H9 (cell line): ENCODE data around the gene ICE1. TPM values are rescaled to one million over a fixed set of nuclear protein-coding genes. Genes with fewer than 3 reads are reported as not detected.

Source experiments
- DNase-seq: peaks from one replicate; pipeline ENCODE4 v3.0.0-alpha.2; 2017
- H2AFZ ChIP-seq: one replicate; pipeline ENCODE4 v1.6.1; 2013; ENCODE audit warnings: mild to moderate bottlenecking, low read length, control low read depth, moderate library complexity
- H2AK5ac ChIP-seq: 2 replicates; pipeline ENCODE4 v1.6.1; 2013; ENCODE audit warnings: low read length, control low read depth, mixed read lengths; ENCODE audit not compliant: insufficient read length
- H2BK120ac ChIP-seq: one replicate; pipeline ENCODE4 v1.6.1; 2013; ENCODE audit warnings: low read depth, mild to moderate bottlenecking, low read length, control low read depth, inconsistent platforms; ENCODE audit not compliant: poor library complexity, severe bottlenecking
- H2BK12ac ChIP-seq: 2 replicates; pipeline ENCODE4 v1.6.1; 2013; ENCODE audit warnings: low read length, control low read depth, mixed read lengths, low read depth; ENCODE audit not compliant: insufficient read length
- H2BK15ac ChIP-seq: 2 replicates; pipeline ENCODE4 v1.6.1; 2013; ENCODE audit warnings: low read depth, low read length, control low read depth
- H2BK20ac ChIP-seq: one replicate; pipeline ENCODE4 v1.6.1; 2013; ENCODE audit warnings: low read depth, mild to moderate bottlenecking, low read length, control low read depth, inconsistent platforms; ENCODE audit not compliant: poor library complexity, severe bottlenecking
- H2BK5ac ChIP-seq: 2 replicates; pipeline ENCODE4 v1.6.1; 2013; ENCODE audit warnings: low read length, control low read depth, mixed read lengths; ENCODE audit not compliant: insufficient read length
- H3K14ac ChIP-seq: 2 replicates; pipeline ENCODE4 v1.6.1; 2013; ENCODE audit warnings: low read length, control low read depth; ENCODE audit not compliant: insufficient read depth
- H3K18ac ChIP-seq: 2 replicates; pipeline ENCODE4 v1.6.1; 2013; ENCODE audit warnings: low read depth, mild to moderate bottlenecking, mixed read lengths, low read length, control low read depth; ENCODE audit not compliant: insufficient read length
- H3K23ac ChIP-seq: 2 replicates; pipeline ENCODE4 v1.6.1; 2013; ENCODE audit warnings: low read length, control low read depth, mixed read lengths, low read depth; ENCODE audit not compliant: insufficient read length
- H3K23me2 ChIP-seq: 2 replicates; pipeline ENCODE4 v1.6.1; 2013; ENCODE audit warnings: low read depth, mild to moderate bottlenecking, mixed read lengths, low read length, control low read depth; ENCODE audit not compliant: insufficient read length, poor library complexity, severe bottlenecking
- H3K27ac ChIP-seq: 2 replicates; pipeline ENCODE4 v1.5.1; 2013; ENCODE audit warnings: low read length, control low read depth, mixed read lengths, low read depth; ENCODE audit not compliant: insufficient read length
- H3K27me3 ChIP-seq: 2 replicates; pipeline ENCODE4 v1.6.1; 2013; ENCODE audit warnings: low read length, control low read depth, inconsistent platforms; ENCODE audit not compliant: insufficient read depth
- H3K4ac ChIP-seq: 2 replicates; pipeline ENCODE4 v1.6.1; 2013; ENCODE audit warnings: low read depth, mild to moderate bottlenecking, control low read depth, inconsistent platforms, low read length, moderate library complexity
- H3K4me1 ChIP-seq: 2 replicates; pipeline ENCODE4 v1.6.1; 2013; ENCODE audit warnings: low read length, control low read depth, inconsistent platforms; ENCODE audit not compliant: insufficient read depth
- H3K4me2 ChIP-seq: 2 replicates; pipeline ENCODE4 v1.6.1; 2013; ENCODE audit warnings: low read length, control low read depth, mixed read lengths; ENCODE audit not compliant: insufficient read length, insufficient read depth
- H3K56ac ChIP-seq: 2 replicates; pipeline ENCODE4 v1.6.1; 2013; ENCODE audit warnings: low read depth, mild to moderate bottlenecking, mixed read lengths, low read length, control low read depth; ENCODE audit not compliant: insufficient read length
- H3K79me1 ChIP-seq: 2 replicates; pipeline ENCODE4 v1.6.1; 2013; ENCODE audit warnings: low read depth, mild to moderate bottlenecking, moderate library complexity, low read length, control low read depth, inconsistent platforms; ENCODE audit not compliant: insufficient read depth, poor library complexity, severe bottlenecking
- H3K79me2 ChIP-seq: 2 replicates; pipeline ENCODE4 v1.6.1; 2013; ENCODE audit warnings: low read length, control low read depth, inconsistent platforms; ENCODE audit not compliant: insufficient read depth
- H3K9ac ChIP-seq: 2 replicates; pipeline ENCODE4 v1.6.1; 2013; ENCODE audit warnings: low read length, control low read depth, mixed read lengths; ENCODE audit not compliant: insufficient read length; ENCODE audit errors: extremely low read depth
- H3K9me3 ChIP-seq: one replicate; pipeline ENCODE4 v1.6.1; 2013; ENCODE audit warnings: low read depth, low read length, inconsistent platforms; ENCODE audit not compliant: control insufficient read depth
- H3T11ph ChIP-seq: one replicate; pipeline ENCODE4 v1.6.1; 2013; ENCODE audit warnings: mild to moderate bottlenecking, low read length, control low read depth, inconsistent platforms
- H4K20me1 ChIP-seq: one replicate; pipeline ENCODE4 v1.6.1; 2013; ENCODE audit not compliant: control insufficient read depth, insufficient read length, insufficient read depth
- H4K5ac ChIP-seq: 2 replicates; pipeline ENCODE4 v1.6.1; 2013; ENCODE audit warnings: low read depth, mild to moderate bottlenecking, mixed read lengths, low read length, control low read depth; ENCODE audit not compliant: insufficient read length
- H4K8ac ChIP-seq: replicated peaks from 2 replicates; pipeline ENCODE4 v1.6.1; 2013; ENCODE audit warnings: low read length, control low read depth, mixed read lengths, low read depth; ENCODE audit not compliant: insufficient read length
- H4K91ac ChIP-seq: 2 replicates; pipeline ENCODE4 v1.6.1; 2013; ENCODE audit warnings: low read depth, mild to moderate bottlenecking, moderate library complexity, mixed read lengths, low read length, control low read depth; ENCODE audit not compliant: insufficient read length
- H3K27ac Mint-ChIP-seq, 3 experiments: 2 replicates in 2 of 3; 3 replicates in 1 of 3; pipeline ENCODE4 v1.8.0; 2020 to 2021; ENCODE audit warnings: mixed read lengths in 3 of 3, mild to moderate bottlenecking in 1 of 3, moderate library complexity in 1 of 3
- H3K27me3 Mint-ChIP-seq: 2 replicates; pipeline ENCODE4 v1.8.0; 2021; ENCODE audit warnings: low read depth, mild to moderate bottlenecking, moderate library complexity, mixed read lengths
- H3K36me3 Mint-ChIP-seq, 3 experiments: 2 replicates in 2 of 3; 3 replicates in 1 of 3; pipeline ENCODE4 v1.8.0; 2020 to 2021; ENCODE audit warnings: low read depth in 3 of 3, mixed read lengths in 3 of 3; ENCODE audit not compliant: insufficient read depth in 1 of 3
- H3K4me1 Mint-ChIP-seq, 2 experiments: 2 replicates each; pipeline ENCODE4 v1.8.0; 2020; ENCODE audit warnings: mixed read lengths in 2 of 2
- H3K4me3 Mint-ChIP-seq, 2 experiments: 2 replicates in 1 of 2; 3 replicates in 1 of 2; pipeline ENCODE4 v1.8.0; 2020 to 2021; ENCODE audit warnings: mild to moderate bottlenecking in 2 of 2, mixed read lengths in 2 of 2, moderate library complexity in 1 of 2
- H3K9me3 Mint-ChIP-seq, 2 experiments: 2 replicates in 1 of 2; 3 replicates in 1 of 2; pipeline ENCODE4 v1.8.0; 2020; ENCODE audit warnings: mild to moderate bottlenecking in 2 of 2, mixed read lengths in 2 of 2, moderate library complexity in 1 of 2
- CTCF ChIP-seq: fragments of 200-600 bp; sonication (generic); conservative IDR thresholded peaks from 3 replicates; pipeline ENCODE4 v1.8.0; 2021; ENCODE audit warnings: antibody characterized with exemption, mild to moderate bottlenecking
- WGBS: extraction: QIAGEN DNeasy Blood & Tissue Kit; methylation state at CpG from one replicate; pipeline ENCODE4 v1.1.7; 2013; ENCODE audit warnings: missing lambda C conversion rate, low lambda C conversion rate, mixed read lengths; ENCODE audit not compliant: insufficient read length; ENCODE audit errors: extremely low coverage; 5-methylcytosine and 5-hydroxymethylcytosine counted together
- total RNA-seq: library from RNA; stranded (reverse); gene quantifications from 2 replicates; pipeline ENCODE4 v1.2.1, GENCODE V29; 2021

Gene ICE1
- total RNA-seq, 1 experiment from 2014 or later = 45.1 TPM

DNA sequence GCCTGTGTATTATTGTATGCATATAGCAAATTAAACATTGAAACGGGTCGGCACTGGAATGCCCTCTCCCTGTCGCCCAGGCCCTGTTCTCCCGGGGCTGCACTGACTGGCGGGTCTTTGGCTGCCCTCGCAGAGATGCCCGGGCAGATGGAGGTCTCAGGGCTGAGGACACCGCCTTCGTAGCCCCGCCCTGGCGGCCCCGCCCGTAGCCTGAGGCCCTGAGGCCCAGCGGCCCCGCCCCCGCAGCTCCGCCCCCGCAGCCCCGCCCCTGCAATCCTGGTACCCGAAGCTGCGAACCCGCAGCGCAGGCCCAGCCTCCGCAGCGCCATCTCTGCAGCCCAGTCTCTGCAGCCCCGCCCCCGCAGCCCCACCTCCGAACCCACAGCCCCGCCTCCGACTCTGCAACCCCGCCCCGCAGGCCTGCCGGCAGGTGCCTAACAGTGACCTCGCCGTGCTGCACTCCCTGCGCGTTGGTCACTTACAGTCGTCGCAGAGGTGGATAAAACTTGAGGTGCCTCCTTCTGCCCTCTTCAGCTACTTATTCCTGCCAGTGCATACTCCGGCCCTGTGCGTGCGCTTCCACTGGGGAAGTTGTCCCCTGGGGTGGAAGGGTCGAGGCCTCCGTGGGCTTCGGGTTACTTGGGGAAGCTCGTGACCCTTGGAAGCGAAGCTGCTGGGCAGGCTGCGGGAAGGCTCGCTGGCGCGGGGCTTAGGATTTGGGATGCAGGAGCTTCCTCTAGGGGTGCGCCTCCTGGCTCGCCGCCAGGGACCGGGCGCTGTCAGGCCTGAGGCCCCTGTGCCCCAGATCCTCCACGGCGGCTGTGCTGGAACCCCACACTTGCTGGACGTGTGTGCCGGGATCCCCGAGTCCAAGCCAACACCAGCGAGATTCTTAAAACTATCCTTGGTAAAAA, 72.3 kb downstream of the ICE1 start:
- Histone ChIP-seq H3K4me2 (peak overlapping the region; percentile 48), H3K23me2 (no peaks in the 10 kb centered on the region), H3K9me3 (no peaks in the 10 kb centered on the region), H3K4me1 (no peaks in the 10 kb centered on the region), H4K91ac (no peak overlapping the region), H3K56ac (no peak overlapping the region), H4K8ac (no peak overlapping the region), H3K79me2 (no peaks in the 10 kb centered on the region), H3K23ac (no peak overlapping the region), H3K4ac (no peak overlapping the region), H3K27me3 (no peaks in the 10 kb centered on the region; the same call in 1 of the 2 replicates), H2BK12ac (no peak overlapping the region), H3K27ac (no peak overlapping the region), H2AK5ac (no peak overlapping the region), H3K18ac (no peak overlapping the region), H3K14ac (no peak overlapping the region), H2BK15ac (no peak overlapping the region), H4K5ac (no peak overlapping the region), H3K9ac (no peak overlapping the region), H3T11ph (no peak overlapping the region), H3K79me1 (no peaks in the 10 kb centered on the region), H2BK120ac (no peak overlapping the region), H2AFZ (no peak overlapping the region), H2BK5ac (no peak overlapping the region), H4K20me1 (no peaks in the 10 kb centered on the region), H2BK20ac (no peak overlapping the region)
- DNase-seq = peak; percentile 97
- peaks cover 0 to under 1% (median 0%) of the 10 kb centered on the region in 3 experiments; a peak in 1 of 7 replicates for H3K36me3 Mint-ChIP-seq
- peaks cover 16% of the 10 kb centered on the region for H3K27me3 Mint-ChIP-seq
- no peak for TF ChIP-seq CTCF
- peak overlapping the region; percentile 48 to 62 for H3K4me3 Mint-ChIP-seq
- H3K9me3 Mint-ChIP-seq = no peaks in the 10 kb centered on the region
- peaks cover 29 to 39% of the 10 kb centered on the region in 2 experiments for H3K4me1 Mint-ChIP-seq
- WGBS = no CpG with 5 or more reads among the region's 62 CpGs
- no peak overlapping the region for H3K27ac Mint-ChIP-seq
